Stimulated activated CD8-positive, alpha-beta memory T cell treated with anti-CD3 and anti-CD28 coated beads, Interleukin-7, amount 100 ng/mL, for 1 hour (primary cell): Measurements from ENCODE around the gene ELL.

Experiments
- DNase-seq, 2 donors: peaks; one replicate each; pipeline ENCODE4 v3.0.0-alpha.2; 2020; ENCODE audit warnings: low read depth in 2 of 2

The ELL gene

GRCh38 chr19:18490728-18491127, 31.1 kb downstream of the ELL start:
- DNase-seq: no peak

- DNase-seq: no peak
Observed at GRCh38 chr19:18489627-18490184, 32.2 kb downstream of the ELL start.

DNA sequence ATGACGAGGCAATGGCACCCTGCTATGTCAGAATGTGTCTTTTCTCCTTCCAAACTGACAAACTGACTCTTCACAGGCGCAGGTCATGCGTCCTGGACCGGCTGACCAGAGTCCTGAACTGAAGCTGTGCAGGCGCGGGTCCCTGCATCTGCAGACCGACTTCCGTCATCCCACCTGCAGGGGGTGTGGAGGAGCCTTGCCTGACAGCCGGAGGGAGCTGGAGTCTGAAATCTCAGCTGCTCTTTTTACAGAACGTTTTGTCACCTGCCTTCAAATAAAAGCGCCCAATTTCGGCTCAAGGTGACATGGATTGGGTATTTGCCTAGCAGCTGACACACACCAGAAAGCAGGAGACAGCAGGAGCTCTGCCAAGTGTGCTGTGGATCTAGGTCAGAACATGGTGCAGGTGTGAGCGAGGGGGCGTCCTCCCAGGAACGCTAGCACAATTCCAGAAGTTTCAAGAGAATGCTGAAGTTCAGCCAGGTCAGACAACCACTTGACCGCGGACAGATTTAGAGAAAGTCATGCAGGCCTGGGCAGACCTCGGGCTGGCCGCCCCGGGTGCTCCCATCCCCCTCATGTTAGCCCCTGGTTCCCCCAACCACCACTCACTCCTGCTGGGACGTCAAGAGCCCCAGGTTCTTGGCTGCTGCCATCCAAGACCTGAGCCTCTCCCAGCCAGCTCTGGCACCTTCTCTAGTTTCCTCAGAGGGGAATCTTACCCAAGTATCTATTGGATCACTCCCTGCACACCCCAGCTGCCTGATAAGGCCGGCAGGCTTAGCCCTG, 32.8 kb downstream of the ELL start:
- no peak for DNase-seq

DNA sequence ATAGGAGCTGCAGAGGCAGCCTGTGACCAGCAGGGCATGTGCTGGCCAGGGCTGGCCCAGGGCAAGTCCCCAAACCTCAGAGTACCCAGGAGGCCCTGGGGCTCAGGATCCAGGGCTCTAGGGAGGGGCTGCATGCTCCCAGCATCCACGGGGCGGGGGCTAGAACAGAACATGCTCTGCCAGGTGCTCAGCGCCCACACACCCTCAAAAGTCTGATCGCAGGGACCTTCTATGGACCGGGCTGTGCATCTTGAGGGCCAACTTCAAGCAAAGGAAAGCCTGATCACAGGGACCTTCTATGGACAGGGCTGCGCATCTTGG, 33.5 kb downstream of the ELL start:
- DNase-seq: no peak

- DNase-seq: no peak
Observed at GRCh38 chr19:18487576-18488402, 34.1 kb downstream of the ELL start.

DNA sequence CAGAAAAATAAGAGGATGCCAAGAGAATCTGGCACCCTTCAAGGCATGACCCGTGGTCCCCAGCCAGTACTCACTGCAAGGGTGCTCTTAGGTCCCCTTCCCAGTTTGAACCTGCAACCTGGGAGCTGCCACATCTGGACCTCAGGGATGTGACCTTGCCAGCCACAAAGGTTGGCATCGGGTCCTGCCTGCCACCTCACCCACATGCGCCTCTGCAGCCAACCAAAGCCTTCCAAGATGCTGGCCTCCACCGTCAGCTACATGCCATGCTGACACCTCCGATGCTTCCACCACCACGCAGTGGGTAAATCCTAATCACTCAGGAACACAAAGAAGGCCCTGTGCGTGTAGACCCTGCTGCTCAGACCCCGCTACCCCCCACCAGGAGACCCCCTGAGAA, 35.1 kb downstream of the ELL start:
- DNase-seq: no peak

GRCh38 chr19:18484992-18485391, 36.9 kb downstream of the ELL start:
- no peak for DNase-seq

DNA sequence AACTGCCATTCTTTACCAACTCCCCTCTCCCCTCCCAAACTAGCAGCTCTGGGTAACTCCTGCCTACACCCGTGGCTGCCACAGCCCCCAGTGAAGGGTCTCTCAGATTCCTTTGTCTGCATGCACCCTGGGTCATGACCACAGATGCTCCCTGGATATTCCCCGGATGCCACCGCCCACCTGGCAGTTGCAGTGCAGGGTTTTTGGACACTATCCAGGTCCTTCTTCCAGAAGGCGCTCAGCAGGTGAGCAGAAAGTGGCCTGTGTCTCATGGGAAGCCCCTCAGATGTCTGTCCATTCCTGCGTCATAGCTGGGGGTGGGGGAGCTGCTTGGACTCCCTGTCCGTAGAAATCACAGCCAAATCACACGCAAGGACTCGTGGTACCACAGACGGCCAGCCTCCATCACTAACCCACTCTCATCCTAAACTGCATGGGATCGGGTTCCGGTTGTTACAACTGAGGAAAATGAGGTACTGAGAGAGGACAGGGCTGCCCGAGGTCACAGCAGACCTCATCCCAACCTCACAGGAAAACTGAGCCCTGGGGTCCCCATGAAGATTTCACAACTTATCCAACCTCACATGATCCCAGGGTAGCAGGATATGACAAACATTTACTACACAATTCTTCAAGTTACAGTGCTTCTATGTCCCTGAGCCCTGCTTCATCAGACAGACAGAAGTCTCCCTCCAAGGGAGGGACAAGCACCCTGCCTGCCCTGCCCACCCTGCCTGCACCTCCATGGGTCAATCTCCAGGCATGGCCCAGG, 38.6 kb downstream of the ELL start:
- no peak for DNase-seq

- DNase-seq: no peak
Observed at GRCh38 chr19:18481505-18482222, 40.2 kb downstream of the ELL start.

DNA sequence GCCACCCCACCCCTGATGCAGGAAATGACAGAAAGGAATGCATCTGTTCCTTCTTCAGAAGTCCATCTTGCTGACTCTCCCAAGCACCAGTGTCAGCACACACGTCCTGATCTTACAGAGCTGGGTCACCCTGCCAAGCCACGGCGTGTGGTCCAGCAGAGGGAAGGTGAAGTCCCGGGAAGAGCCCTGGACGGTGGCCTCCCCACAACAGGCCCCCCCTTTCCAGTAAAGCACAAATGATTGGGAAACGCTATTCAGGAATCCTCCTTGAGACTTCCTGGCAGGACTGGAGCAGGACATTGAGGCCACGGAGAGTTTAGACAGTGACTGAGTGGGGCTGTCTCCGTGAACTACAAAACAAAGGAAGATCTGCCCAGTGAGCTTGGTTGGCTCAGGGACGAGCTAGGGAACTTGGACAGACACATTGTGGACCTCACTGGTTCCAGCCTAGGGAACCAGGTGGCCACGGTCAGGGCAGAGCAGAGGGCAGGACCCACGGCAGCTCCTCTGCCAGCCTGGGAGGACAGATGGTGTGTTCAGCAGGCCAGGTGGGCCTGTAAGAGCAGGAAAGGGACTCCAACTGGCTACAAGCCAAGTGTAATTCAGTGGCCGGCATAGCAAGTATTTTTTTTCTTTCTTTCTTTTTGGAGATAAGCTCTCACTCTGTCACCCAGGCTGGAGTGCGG, 41.7 kb downstream of the ELL start:
- no peak for DNase-seq

DNA sequence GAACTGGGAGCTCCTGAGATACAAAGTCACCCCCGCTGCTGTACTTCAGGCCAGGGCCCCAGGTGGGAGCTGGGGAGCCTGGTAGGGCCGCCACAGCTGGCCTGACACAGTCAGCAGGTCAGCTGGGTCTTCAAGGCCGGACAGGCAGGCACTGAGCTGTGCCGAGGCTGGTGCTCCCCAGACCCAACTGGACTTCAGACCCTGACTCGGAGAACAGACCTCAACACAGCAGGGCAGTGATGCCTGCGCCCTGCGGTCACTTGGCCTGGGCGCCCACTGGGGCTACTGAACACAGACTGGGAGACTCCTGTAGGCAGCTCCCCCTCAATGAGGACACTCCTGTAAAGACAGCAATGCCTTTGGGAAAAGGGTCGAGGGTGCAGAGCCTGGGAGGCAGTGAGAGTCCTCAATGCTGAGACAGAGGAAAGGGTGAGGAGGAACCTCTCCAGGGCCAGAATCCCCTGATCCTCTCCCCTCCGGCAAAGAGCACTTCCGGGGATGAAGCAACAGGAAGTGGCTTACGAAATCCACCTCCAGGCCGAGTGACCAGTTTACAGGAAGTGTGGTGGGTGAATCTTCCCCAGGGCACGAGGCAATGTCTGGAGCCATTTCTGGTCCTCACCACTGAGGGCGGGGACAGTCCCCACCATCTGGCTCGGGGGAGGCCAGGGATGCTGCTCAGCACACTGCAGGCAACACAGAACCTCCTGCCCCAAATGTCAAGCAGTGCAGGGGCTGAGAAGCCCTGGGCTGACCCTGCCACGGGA, 43.1 kb downstream of the ELL start:
- DNase-seq: peak in 1 of 2 donors; percentile 24

- no peak for DNase-seq
Observed at GRCh38 chr19:18477974-18478373, 43.9 kb downstream of the ELL start.

- no peak for DNase-seq
Observed at GRCh38 chr19:18477042-18477779, 44.7 kb downstream of the ELL start.

DNA sequence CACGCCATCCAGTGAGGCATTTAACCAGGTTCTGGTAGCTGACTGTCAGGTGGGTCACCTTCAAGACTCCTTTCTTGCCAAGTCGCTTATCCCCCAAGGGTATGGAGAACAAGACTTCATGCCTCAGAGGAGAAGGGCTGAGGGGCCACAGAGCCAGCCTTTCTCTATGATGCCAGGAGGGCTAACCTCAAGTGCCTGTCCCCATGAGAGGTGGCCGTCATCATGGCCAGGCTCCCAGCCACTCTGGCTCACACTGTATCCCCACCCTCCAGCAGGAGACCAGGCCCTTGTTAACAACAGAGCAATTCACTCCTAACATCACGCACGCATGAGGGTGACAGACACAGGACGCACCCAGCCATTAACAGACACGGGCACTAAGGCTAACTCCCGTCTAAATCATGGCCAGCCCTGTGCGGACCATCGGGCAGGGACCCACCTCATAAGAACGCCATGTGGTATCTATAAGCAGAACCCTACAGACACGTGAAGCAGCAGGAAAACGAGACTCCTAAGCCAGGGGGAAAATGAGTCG, 45.3 kb downstream of the ELL start:
- no peak for DNase-seq

- DNase-seq: no peak
Observed at GRCh38 chr19:18475762-18476331, 46.0 kb downstream of the ELL start.

DNA sequence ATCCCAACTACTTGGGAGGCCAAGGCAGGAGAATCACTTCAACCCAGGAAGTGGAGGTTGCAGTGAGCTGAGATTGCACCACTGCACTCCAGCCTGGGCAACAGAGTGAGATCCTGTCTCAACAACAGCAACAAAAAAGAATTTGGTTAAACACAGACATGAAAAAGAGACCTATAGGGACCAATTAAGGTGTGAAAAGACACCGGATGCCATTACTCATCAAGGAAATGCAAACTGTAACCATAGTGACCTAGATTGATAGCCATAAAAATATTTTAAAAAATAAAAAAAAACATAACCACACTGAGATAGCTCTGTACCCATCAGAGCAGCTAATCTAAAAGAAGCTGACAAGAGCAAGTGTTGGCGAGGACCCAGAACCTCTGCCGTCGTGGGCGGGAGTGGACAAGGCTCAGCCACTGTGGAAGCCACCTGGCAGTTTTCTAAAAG, 46.8 kb downstream of the ELL start:
- no peak for DNase-seq

DNA sequence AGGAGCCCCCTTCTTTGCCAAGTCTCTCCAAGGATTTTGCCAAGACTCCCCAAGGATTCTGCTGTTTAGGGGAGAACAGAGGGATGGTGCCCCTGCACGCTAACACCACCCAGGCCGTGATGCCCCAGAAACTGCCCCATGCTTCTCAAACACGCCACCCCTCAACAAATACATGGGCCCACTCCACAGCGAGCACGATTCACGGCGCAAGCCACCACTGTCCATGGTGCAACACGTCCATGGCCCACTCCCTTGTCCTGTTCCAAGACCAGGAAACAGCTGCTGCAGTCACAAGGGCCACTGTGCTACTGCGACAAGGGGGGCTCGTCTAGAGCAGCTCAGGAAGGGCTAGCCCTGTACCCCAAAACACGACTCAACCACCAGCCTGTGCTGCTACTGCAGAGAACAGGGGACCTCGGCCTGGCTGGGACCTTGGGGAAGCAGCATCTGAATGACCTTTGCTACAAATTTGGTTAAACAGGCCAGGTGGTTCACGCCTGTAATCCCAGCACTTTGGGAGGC, 47.4 kb downstream of the ELL start:
- no peak for DNase-seq

- no peak for DNase-seq
Observed at GRCh38 chr19:18473706-18474087, 48.2 kb downstream of the ELL start.
